ENCODE data around the gene SIRPD. TPM values are rescaled to one million over a fixed set of nuclear protein-coding genes. Genes with fewer than 3 reads are reported as not detected.

The SIRPD gene
- total RNA-seq (ENCODE audit: low replicate concordance), result not detected in 2 replicates
- long read RNA-seq, result 0 reads

- TF ChIP-seq CTCF (conservative IDR thresholded peaks at IDR 0.05), result no peak
- Mint-ChIP-seq H3K36me3 (no peaks in the 10 kb centered on the region), H3K27ac (no peak within 1 kb of the TSS), H3K4me1 (ENCODE audit: unreplicated experiment) (no peaks in the 10 kb centered on the region), H3K4me3 (no peak within 1 kb of the TSS), H3K27me3 (peaks cover 25% of the 10 kb centered on the region), H3K9me3 (no peaks in the 10 kb centered on the region)
- no peak for DNase-seq (ENCODE audit: extremely low spot score, unreplicated experiment)
Measured at GRCh38 chr20:1557605-1558004, at the start of gene SIRPD. SIRPD (minus strand) TSS chr20:1557705; CDS start chr20:1557653, 52 bp downstream.

GRCh38 chr20:1600736-1601135, 43.2 kb upstream of the SIRPD start:
- no peak for TF ChIP-seq CTCF (conservative IDR thresholded peaks at IDR 0.05)
- Mint-ChIP-seq H3K9me3 (no peaks in the 10 kb centered on the region), H3K27ac (no peak overlapping the region), H3K4me3 (no peak overlapping the region), H3K4me1 (ENCODE audit: unreplicated experiment) (no peaks in the 10 kb centered on the region), H3K36me3 (no peaks in the 10 kb centered on the region), H3K27me3 (no peaks in the 10 kb centered on the region)
- DNase-seq (ENCODE audit: extremely low spot score, unreplicated experiment), result no peak

GRCh38 chr20:1595333-1595732, 37.8 kb upstream of the SIRPD start:
- H3K9me3 Mint-ChIP-seq, result no peaks in the 10 kb centered on the region
- DNase-seq (ENCODE audit: extremely low spot score, unreplicated experiment), result no peak
- no peaks in the 10 kb centered on the region for H3K36me3 Mint-ChIP-seq
- H3K27me3 Mint-ChIP-seq, result no peaks in the 10 kb centered on the region
- H3K4me3 Mint-ChIP-seq, result no peak overlapping the region
- H3K4me1 Mint-ChIP-seq (ENCODE audit: unreplicated experiment), result no peaks in the 10 kb centered on the region
- H3K27ac Mint-ChIP-seq, result no peak overlapping the region
- TF ChIP-seq CTCF (conservative IDR thresholded peaks at IDR 0.05), result no peak

GRCh38 chr20:1588533-1589460, 31.3 kb upstream of the SIRPD start:
- Mint-ChIP-seq H3K4me3 (no peak overlapping the region), H3K4me1 (ENCODE audit: unreplicated experiment) (no peaks in the 10 kb centered on the region), H3K27ac (no peak overlapping the region), H3K9me3 (no peaks in the 10 kb centered on the region), H3K27me3 (no peaks in the 10 kb centered on the region), H3K36me3 (no peaks in the 10 kb centered on the region)
- TF ChIP-seq CTCF (conservative IDR thresholded peaks at IDR 0.05), result no peak
- DNase-seq (ENCODE audit: extremely low spot score, unreplicated experiment), result no peak

GRCh38 chr20:1587781-1588532, 30.5 kb upstream of the SIRPD start:
- no peaks in the 10 kb centered on the region for H3K9me3 Mint-ChIP-seq
- H3K4me1 Mint-ChIP-seq (ENCODE audit: unreplicated experiment), result no peaks in the 10 kb centered on the region
- DNase-seq (ENCODE audit: extremely low spot score, unreplicated experiment), result no peak
- H3K4me3 Mint-ChIP-seq, result no peak overlapping the region
- no peaks in the 10 kb centered on the region for H3K27me3 Mint-ChIP-seq
- H3K27ac Mint-ChIP-seq, result no peak overlapping the region
- TF ChIP-seq CTCF (conservative IDR thresholded peaks at IDR 0.05), result no peak
- no peaks in the 10 kb centered on the region for H3K36me3 Mint-ChIP-seq

Data from type B pancreatic cell (in vitro differentiated cells).